ENCODE data around the gene CDC42BPA. TPM values are rescaled to one million over a fixed set of nuclear protein-coding genes. Genes with fewer than 3 reads are reported as not detected.

Gene CDC42BPA
- total and polyA plus RNA-seq, 9 of the 15 experiments (the other 6 are each of a cell fraction or from before 2014, with no cell fraction given), result 8.0 to 77.5 (median 52.1) TPM

DNA sequence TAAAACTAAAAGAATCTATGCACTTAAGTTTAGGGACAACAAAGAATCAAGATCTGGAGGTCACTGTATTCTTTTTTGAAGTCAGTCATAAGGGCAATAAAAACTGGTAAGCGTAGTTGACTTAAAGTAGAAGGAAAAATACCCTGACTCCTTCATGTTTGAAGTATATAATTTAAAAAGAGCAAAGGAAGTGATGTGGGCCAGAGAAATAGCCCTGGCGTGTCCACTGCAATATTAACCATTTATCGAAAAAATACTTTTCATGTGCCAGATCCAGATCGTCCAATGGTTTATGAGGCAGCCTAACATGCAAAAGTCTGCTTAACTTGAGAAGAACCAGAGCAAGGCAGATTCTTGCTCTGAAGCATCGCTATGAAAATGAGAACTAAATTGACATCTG, 216.2 kb downstream of the CDC42BPA start:
- Histone ChIP-seq H2AFZ (ENCODE audit: low read depth, low read length) (no peak overlapping the region), H3K79me2 (ENCODE audit: control insufficient read depth, insufficient read depth, low read length) (no peaks in the 10 kb centered on the region), H3K27ac (ENCODE audit: extremely low read depth, low read depth, low read length) (no peak overlapping the region), H3K4me2 (ENCODE audit: insufficient read depth, low read length) (no peak overlapping the region), H3K9me3 (replicated peaks; ENCODE audit: control insufficient read depth, insufficient read depth, low read depth, low read length) (no peaks in the 10 kb centered on the region), H3K36me3 (ENCODE audit: control insufficient read depth, insufficient read depth, low read length) (peaks cover 52% of the 10 kb centered on the region), H3K4me1 (replicated peaks in 1 of 2; ENCODE audit: control insufficient read depth in 2 of 2, insufficient read depth in 2 of 2, low read length in 2 of 2) (no peaks in the 10 kb centered on the region), H3K9me1 (ENCODE audit: control insufficient read depth, insufficient read depth, low read length) (no peaks in the 10 kb centered on the region), H3K9ac (ENCODE audit: insufficient read depth in 1 of 2, low read depth in 2 of 2, low read length in 2 of 2) (no peak overlapping the region), H4K20me1 (replicated peaks; ENCODE audit: control insufficient read depth, insufficient read depth, low read length) (no peaks in the 10 kb centered on the region), H3K4me3 (no peak overlapping the region), H3K27me3 (ENCODE audit: control insufficient read depth in 2 of 2, insufficient read depth in 2 of 2, low read length in 2 of 2) (no peaks in the 10 kb centered on the region)
- no TSS peak for BruUV-seq (replicated peaks)
- DNase-seq (ENCODE audit: extremely low read depth in 1 of 4, low spot score in 3 of 4) (no peak), FAIRE-seq (no peak), ATAC-seq (no peak)
- WGBS (ENCODE audit: insufficient coverage, low coverage, missing lambda C conversion rate), result 95% methylated on average over 5 of the region's 5 CpGs
- intact Hi-C loops (cut with micrococcal nuclease) (no loop called here), in situ Hi-C loops (cut with MboI) (no loop called here)
- TF ChIP-seq BRD4 (IDR thresholded peaks at IDR 0.05) (no peak), ZNF282 (CRISPR knock-in tag; IDR thresholded peaks at IDR 0.05) (no peak), ETV6 (IDR thresholded peaks at IDR 0.05; ENCODE audit: borderline replicate concordance in 1 of 2, low read depth in 2 of 2, low read length in 1 of 2) (no peak), ETV6 (CRISPR knock-in tag; IDR thresholded peaks at IDR 0.05; ENCODE audit: borderline replicate concordance) (no peak)
- ChIA-PET CTCF (ENCODE audit: low intra/inter-chr PET ratio) (no interaction called here), POLR2A (no interaction called here)

- POLR2A ChIA-PET, result interaction anchor here (1.3 kb wide), 1 partner anchor 15 kb away, joined by 4 read pairs; no protein-coding TSS in a partner anchor
Measured at GRCh38 chr1:227094249-227094966, 223.9 kb downstream of the CDC42BPA start.

More at GRCh38 chr1:227094249-227094966, 223.9 kb downstream of the CDC42BPA start:
- no peak for FAIRE-seq
- no peak overlapping the region for H3K27ac ChIP-seq (ENCODE audit: extremely low read depth, low read depth, low read length)
- intact Hi-C loops (cut with micrococcal nuclease), result no loop called here
- no peaks in the 10 kb centered on the region for H3K9me3 ChIP-seq (replicated peaks; ENCODE audit: control insufficient read depth, insufficient read depth, low read depth, low read length)
- no peak overlapping the region for H3K4me2 ChIP-seq (ENCODE audit: insufficient read depth, low read length)
- no peaks in the 10 kb centered on the region for H3K27me3 ChIP-seq (ENCODE audit: control insufficient read depth in 2 of 2, insufficient read depth in 2 of 2, low read length in 2 of 2)
- TF ChIP-seq E2F3 (CRISPR knock-in tag; IDR thresholded peaks at IDR 0.05), result no peak
- TF ChIP-seq ZNF436 (CRISPR knock-in tag; IDR thresholded peaks at IDR 0.05), result no peak
- no peak for TF ChIP-seq TCF7L2 (IDR thresholded peaks at IDR 0.05; ENCODE audit: low read depth, low read length)
- no peak for TF ChIP-seq HBP1 (CRISPR knock-in tag; IDR thresholded peaks at IDR 0.05)
- no peak for TF ChIP-seq YY1 (IDR thresholded peaks at IDR 0.05; ENCODE audit: borderline replicate concordance in 1 of 3, control insufficient read depth in 1 of 3, extremely low read depth in 1 of 3, insufficient read depth in 3 of 3, insufficient read length in 1 of 3, insufficient replicate concordance in 2 of 3, low read depth in 1 of 3, low read length in 2 of 3)
- TF ChIP-seq RNF2 (IDR thresholded peaks at IDR 0.05), result no peak
- TF ChIP-seq ZKSCAN8 (CRISPR knock-in tag; IDR thresholded peaks at IDR 0.05), result no peak
- TF ChIP-seq HNRNPK (IDR thresholded peaks at IDR 0.05; ENCODE audit: low read depth, low read length, poor library complexity, severe bottlenecking), result no peak
- no peaks in the 10 kb centered on the region for H3K9me1 ChIP-seq (ENCODE audit: control insufficient read depth, insufficient read depth, low read length)
- in situ Hi-C loops (cut with MboI), result no loop called here
- no peak for ATAC-seq
- no peaks in the 10 kb centered on the region for H3K4me1 ChIP-seq (replicated peaks in 1 of 2; ENCODE audit: control insufficient read depth in 2 of 2, insufficient read depth in 2 of 2, low read length in 2 of 2)
- H3K79me2 ChIP-seq (ENCODE audit: control insufficient read depth, insufficient read depth, low read length), result no peaks in the 10 kb centered on the region
- no TSS peak for BruUV-seq (replicated peaks)
- H3K4me3 ChIP-seq, result no peak overlapping the region
- peaks cover 76% of the 10 kb centered on the region for H3K36me3 ChIP-seq (ENCODE audit: control insufficient read depth, insufficient read depth, low read length)
- H2AFZ ChIP-seq (ENCODE audit: low read depth, low read length), result no peak overlapping the region
- 0 out of 2 replicates have a peak, but pooled peaks cover 3% of the 10 kb centered on the region for H4K20me1 ChIP-seq (replicated peaks; ENCODE audit: control insufficient read depth, insufficient read depth, low read length)
- CTCF ChIA-PET (ENCODE audit: low intra/inter-chr PET ratio), result no interaction called here
- no peak overlapping the region for H3K9ac ChIP-seq (ENCODE audit: insufficient read depth in 1 of 2, low read depth in 2 of 2, low read length in 2 of 2)
- 86% methylated on average over 2 of the region's 2 CpGs for WGBS (ENCODE audit: insufficient coverage, low coverage, missing lambda C conversion rate)
- no peak for DNase-seq (ENCODE audit: extremely low read depth in 1 of 4, low spot score in 3 of 4)
